ENCODE results near the gene MORN1. TPM values are rescaled to one million over a fixed set of nuclear protein-coding genes. Genes with fewer than 3 reads are reported as not detected.
A peak's percentile ranks its signal among the peaks of the same experiment; 100 is the strongest.

MORN1 gene
- total and polyA plus RNA-seq, 9 donors, result 4.3 to 9.3 (median 7.5) TPM

- H3K27me3 ChIP-seq (ENCODE audit: control insufficient read depth, insufficient read depth, low read length), result no peaks in the 10 kb centered on the region
- DNase-seq, result peak; percentile 63
- no peak overlapping the region for H3K4me3 ChIP-seq (ENCODE audit: low read length)
- H3K4me1 ChIP-seq (ENCODE audit: control insufficient read depth, insufficient read depth, low read length), result peaks cover 46% of the 10 kb centered on the region
- 49% methylated on average over 18 of the region's 21 CpGs for WGBS (ENCODE audit: insufficient coverage)
- no peaks in the 10 kb centered on the region for H3K9me3 ChIP-seq (replicated peaks; ENCODE audit: control insufficient read depth, low read depth, low read length)
- peak overlapping the region; percentile 60 for H3K27ac ChIP-seq (ENCODE audit: low read length)
- H3K36me3 ChIP-seq (ENCODE audit: control insufficient read depth, insufficient read depth, low read length), result no peaks in the 10 kb centered on the region
Observed at GRCh38 chr1:2352897-2353550, 38.3 kb downstream of the MORN1 start.

- no peaks in the 10 kb centered on the region for H3K9me3 ChIP-seq (replicated peaks; ENCODE audit: control insufficient read depth, low read depth, low read length)
- H3K27ac ChIP-seq (ENCODE audit: low read length), result no peak overlapping the region
- H3K4me1 ChIP-seq (ENCODE audit: control insufficient read depth, insufficient read depth, low read length), result peaks cover 46% of the 10 kb centered on the region
- H3K4me3 ChIP-seq (ENCODE audit: low read length), result no peak overlapping the region
- no peaks in the 10 kb centered on the region for H3K36me3 ChIP-seq (ENCODE audit: control insufficient read depth, insufficient read depth, low read length)
- WGBS (ENCODE audit: insufficient coverage), result 90% methylated on average over 7 of the region's 11 CpGs
- H3K27me3 ChIP-seq (ENCODE audit: control insufficient read depth, insufficient read depth, low read length), result no peaks in the 10 kb centered on the region
- no peak for DNase-seq
Observed at GRCh38 chr1:2352341-2352896, 38.9 kb downstream of the MORN1 start.

- H3K4me1 ChIP-seq (ENCODE audit: control insufficient read depth, insufficient read depth, low read length), result peaks cover 46% of the 10 kb centered on the region
- H3K4me3 ChIP-seq (ENCODE audit: low read length), result no peak overlapping the region
- no peaks in the 10 kb centered on the region for H3K9me3 ChIP-seq (replicated peaks; ENCODE audit: control insufficient read depth, low read depth, low read length)
- 88% methylated on average over 6 of the region's 8 CpGs for WGBS (ENCODE audit: insufficient coverage)
- H3K27me3 ChIP-seq (ENCODE audit: control insufficient read depth, insufficient read depth, low read length), result no peaks in the 10 kb centered on the region
- H3K27ac ChIP-seq (ENCODE audit: low read length), result no peak overlapping the region
- no peak for DNase-seq
- no peaks in the 10 kb centered on the region for H3K36me3 ChIP-seq (ENCODE audit: control insufficient read depth, insufficient read depth, low read length)
Observed at GRCh38 chr1:2351723-2352122, 39.6 kb downstream of the MORN1 start.

- Histone ChIP-seq H3K4me3 (ENCODE audit: low read length) (no peak overlapping the region), H3K36me3 (ENCODE audit: control insufficient read depth, insufficient read depth, low read length) (no peaks in the 10 kb centered on the region), H3K4me1 (ENCODE audit: control insufficient read depth, insufficient read depth, low read length) (peaks cover 43% of the 10 kb centered on the region), H3K9me3 (replicated peaks; ENCODE audit: control insufficient read depth, low read depth, low read length) (no peaks in the 10 kb centered on the region), H3K27me3 (ENCODE audit: control insufficient read depth, insufficient read depth, low read length) (no peaks in the 10 kb centered on the region), H3K27ac (ENCODE audit: low read length) (no peak overlapping the region)
- WGBS (ENCODE audit: insufficient coverage), result 75% methylated on average over 24 of the region's 31 CpGs
- no peak for DNase-seq
Observed at GRCh38 chr1:2350911-2351655, 40.3 kb downstream of the MORN1 start.

GRCh38 chr1:2350501-2350900 is 40.9 kb downstream of the MORN1 start:
- no peaks in the 10 kb centered on the region for H3K27me3 ChIP-seq (ENCODE audit: control insufficient read depth, insufficient read depth, low read length)
- H3K27ac ChIP-seq (ENCODE audit: low read length), result no peak overlapping the region
- H3K9me3 ChIP-seq (replicated peaks; ENCODE audit: control insufficient read depth, low read depth, low read length), result no peaks in the 10 kb centered on the region
- WGBS (ENCODE audit: insufficient coverage), result 88% methylated on average over 7 of the region's 10 CpGs
- H3K36me3 ChIP-seq (ENCODE audit: control insufficient read depth, insufficient read depth, low read length), result no peaks in the 10 kb centered on the region
- H3K4me1 ChIP-seq (ENCODE audit: control insufficient read depth, insufficient read depth, low read length), result peaks cover 37% of the 10 kb centered on the region
- no peak for DNase-seq
- H3K4me3 ChIP-seq (ENCODE audit: low read length), result no peak overlapping the region

GRCh38 chr1:2349806-2350205 is 41.5 kb downstream of the MORN1 start:
- H3K9me3 ChIP-seq (replicated peaks; ENCODE audit: control insufficient read depth, low read depth, low read length), result no peaks in the 10 kb centered on the region
- no peaks in the 10 kb centered on the region for H3K27me3 ChIP-seq (ENCODE audit: control insufficient read depth, insufficient read depth, low read length)
- H3K4me3 ChIP-seq (ENCODE audit: low read length), result no peak overlapping the region
- no peaks in the 10 kb centered on the region for H3K36me3 ChIP-seq (ENCODE audit: control insufficient read depth, insufficient read depth, low read length)
- DNase-seq, result no peak
- H3K4me1 ChIP-seq (ENCODE audit: control insufficient read depth, insufficient read depth, low read length), result peaks cover 30% of the 10 kb centered on the region
- WGBS (ENCODE audit: insufficient coverage), result 46% methylated on average over 6 of the region's 9 CpGs
- no peak overlapping the region for H3K27ac ChIP-seq (ENCODE audit: low read length)

GRCh38 chr1:2348346-2349325 is 42.7 kb downstream of the MORN1 start:
- Histone ChIP-seq H3K9me3 (replicated peaks; ENCODE audit: control insufficient read depth, low read depth, low read length) (no peaks in the 10 kb centered on the region), H3K27ac (ENCODE audit: low read length) (no peak overlapping the region), H3K27me3 (ENCODE audit: control insufficient read depth, insufficient read depth, low read length) (no peaks in the 10 kb centered on the region), H3K4me1 (ENCODE audit: control insufficient read depth, insufficient read depth, low read length) (peaks cover 33% of the 10 kb centered on the region), H3K36me3 (ENCODE audit: control insufficient read depth, insufficient read depth, low read length) (no peaks in the 10 kb centered on the region), H3K4me3 (ENCODE audit: low read length) (no peak overlapping the region)
- DNase-seq, result no peak
- WGBS (ENCODE audit: insufficient coverage), result 90% methylated on average over 54 of the region's 59 CpGs

GRCh38 chr1:2347896-2348295 is 43.5 kb downstream of the MORN1 start:
- no peaks in the 10 kb centered on the region for H3K9me3 ChIP-seq (replicated peaks; ENCODE audit: control insufficient read depth, low read depth, low read length)
- no peaks in the 10 kb centered on the region for H3K36me3 ChIP-seq (ENCODE audit: control insufficient read depth, insufficient read depth, low read length)
- no peaks in the 10 kb centered on the region for H3K27me3 ChIP-seq (ENCODE audit: control insufficient read depth, insufficient read depth, low read length)
- DNase-seq, result no peak
- 69% methylated on average over 23 of the region's 23 CpGs for WGBS (ENCODE audit: insufficient coverage)
- H3K4me3 ChIP-seq (ENCODE audit: low read length), result no peak overlapping the region
- H3K4me1 ChIP-seq (ENCODE audit: control insufficient read depth, insufficient read depth, low read length), result peaks cover 33% of the 10 kb centered on the region
- no peak overlapping the region for H3K27ac ChIP-seq (ENCODE audit: low read length)

GRCh38 chr1:2347409-2347785 is 44.0 kb downstream of the MORN1 start:
- Histone ChIP-seq H3K36me3 (ENCODE audit: control insufficient read depth, insufficient read depth, low read length) (no peaks in the 10 kb centered on the region), H3K4me1 (ENCODE audit: control insufficient read depth, insufficient read depth, low read length) (peaks cover 31% of the 10 kb centered on the region), H3K27ac (ENCODE audit: low read length) (no peak overlapping the region), H3K4me3 (ENCODE audit: low read length) (no peak overlapping the region), H3K27me3 (ENCODE audit: control insufficient read depth, insufficient read depth, low read length) (no peaks in the 10 kb centered on the region), H3K9me3 (replicated peaks; ENCODE audit: control insufficient read depth, low read depth, low read length) (no peaks in the 10 kb centered on the region)
- DNase-seq, result no peak
- WGBS (ENCODE audit: insufficient coverage), result 86% methylated on average over 8 of the region's 13 CpGs
